Measurements from ENCODE around the gene NUCB1. TPM values are rescaled to one million over a fixed set of nuclear protein-coding genes. Genes with fewer than 3 reads are reported as not detected.
"Not testable (repeated sequence)": the region's sequence is repeated elsewhere in the genome, so short reads cannot be mapped to it uniquely, and the experiment has no call there.

NUCB1 gene
- total and polyA plus RNA-seq, 2 donors (not counting 3 experiments of a cell fraction or from before 2014, with no cell fraction given), result 194 to 231 TPM

- peak overlapping the region; percentile 62 to 84 (median 67) for H3K4me3 ChIP-seq (replicated peaks in 1 of 3; ENCODE audit: insufficient read depth in 1 of 3, low read depth in 1 of 3, low read length in 3 of 3)
- POLR2A ChIA-PET, result interaction anchor here (0.5 to 2.0 kb wide), 8 partner anchors 16 to 231 kb away, joined by 3 to 13 read pairs (median 5); partner anchors contain the start of genes BAX and PPP1R15A
- CTCF ChIA-PET, result interaction anchor here (0.9 to 2.6 kb wide), 15 partner anchors 14 to 113 kb away, joined by 3 to 27 read pairs (median 5); partner anchors contain the start of genes DHDH, PPP1R15A and RUVBL2
Measured at GRCh38 chr19:48900477-48901406, 630 bp downstream of the NUCB1 start.

GRCh38 chr19:48902291-48902690 lies 2.2 kb downstream of the NUCB1 start:
- H3K9me3 ChIP-seq (replicated peaks; ENCODE audit: control insufficient read depth, insufficient read depth, low read length); H3K9ac ChIP-seq (replicated peaks; ENCODE audit: extremely low read depth, insufficient read depth, low read length); H3K4me2 ChIP-seq (ENCODE audit: insufficient read depth, low read length); H4K20me1 ChIP-seq (replicated peaks; ENCODE audit: control insufficient read depth, extremely low read depth, insufficient read depth, low read length); DNase-seq (ENCODE audit: low read depth, low spot score); BruUV-seq (replicated peaks); H2AFZ ChIP-seq (ENCODE audit: low read depth, low read length); H3K4me3 ChIP-seq (replicated peaks in 1 of 3; ENCODE audit: insufficient read depth in 1 of 3, low read depth in 1 of 3, low read length in 3 of 3); H3K27ac ChIP-seq (ENCODE audit: insufficient read depth, low read depth, low read length); intact Hi-C loops (cut with micrococcal nuclease); H3K36me3 ChIP-seq (ENCODE audit: control insufficient read depth in 2 of 2, extremely low read depth in 1 of 2, insufficient read depth in 2 of 2, low read length in 2 of 2); CTCF ChIA-PET; H3K9me1 ChIP-seq (replicated peaks; ENCODE audit: control insufficient read depth, extremely low read depth, insufficient read depth, low read length); dilution Hi-C loops (cut with MboI; ENCODE audit: extremely low pct_ligation_motif_present, low sequenced_read_pairs); POLR2A ChIA-PET; H3K27me3 ChIP-seq (ENCODE audit: control insufficient read depth in 2 of 2, insufficient read depth in 2 of 2, low read length in 2 of 2); FAIRE-seq: not testable (repeated sequence)
- H3K79me2 ChIP-seq (ENCODE audit: control insufficient read depth, insufficient read depth, low read length), result peaks cover 12% of the 10 kb centered on the region
- H3K4me1 ChIP-seq (ENCODE audit: control insufficient read depth, extremely low read depth, insufficient read depth, low read length), result peaks cover 12% of the 10 kb centered on the region

More at GRCh38 chr19:48900477-48901406, 630 bp downstream of the NUCB1 start:
- DNase-seq (ENCODE audit: low read depth, low spot score) (peak; percentile 29), FAIRE-seq (peak; percentile 93)
- dilution Hi-C loops (cut with MboI; ENCODE audit: extremely low pct_ligation_motif_present, low sequenced_read_pairs), result no loop called here
- H3K9ac ChIP-seq (replicated peaks; ENCODE audit: extremely low read depth, insufficient read depth, low read length), result peak overlapping the region; percentile 69
- no peaks in the 10 kb centered on the region for H3K9me3 ChIP-seq (replicated peaks; ENCODE audit: control insufficient read depth, insufficient read depth, low read length)
- H3K4me1 ChIP-seq (ENCODE audit: control insufficient read depth, extremely low read depth, insufficient read depth, low read length), result peaks cover 12% of the 10 kb centered on the region
- no peaks in the 10 kb centered on the region for H4K20me1 ChIP-seq (replicated peaks; ENCODE audit: control insufficient read depth, extremely low read depth, insufficient read depth, low read length)
- H3K4me2 ChIP-seq (ENCODE audit: insufficient read depth, low read length), result peak overlapping the region; percentile 79
- H3K27ac ChIP-seq (ENCODE audit: insufficient read depth, low read depth, low read length), result peak overlapping the region; percentile 46
- H2AFZ ChIP-seq (ENCODE audit: low read depth, low read length), result peak overlapping the region; percentile 27
- peaks cover 2 to 9% of the 10 kb centered on the region in 2 experiments for H3K36me3 ChIP-seq (ENCODE audit: control insufficient read depth in 2 of 2, extremely low read depth in 1 of 2, insufficient read depth in 2 of 2, low read length in 2 of 2)
- H3K79me2 ChIP-seq (ENCODE audit: control insufficient read depth, insufficient read depth, low read length), result peaks cover 12% of the 10 kb centered on the region
- intact Hi-C loops (cut with micrococcal nuclease), result loop anchor here (2.0 kb wide), 3 partner anchors 28 to 64 kb away; partner anchors contain the start of genes BAX, FTL and PPP1R15A
- TSS peak; percentile 73 for BruUV-seq (replicated peaks)
- TF ChIP-seq JUN (IDR thresholded peaks at IDR 0.05; ENCODE audit: borderline replicate concordance, insufficient read depth, insufficient read length, low read depth) (no peak), CTCF (IDR thresholded peaks at IDR 0.05; ENCODE audit: extremely low read depth in 1 of 2, insufficient read depth in 1 of 2, low read depth in 1 of 2, low read length in 2 of 2) (no peak), GATA2 (IDR thresholded peaks at IDR 0.05; ENCODE audit: insufficient read depth, insufficient read length, low read depth, low read length) (no peak), MYC (IDR thresholded peaks at IDR 0.05; ENCODE audit: low read depth, low read length) (no peak), FOS (IDR thresholded peaks at IDR 0.05; ENCODE audit: borderline replicate concordance, insufficient read depth, low read length) (no peak), MAX (IDR thresholded peaks at IDR 0.05; ENCODE audit: insufficient read depth, insufficient read length) (no peak), EZH2 (IDR thresholded peaks at IDR 0.05; ENCODE audit: borderline replicate concordance, low read depth, low read length, severe bottlenecking) (no peak), POLR2A (IDR thresholded peaks at IDR 0.05; ENCODE audit: low read depth, low read length) (no peak), POLR2AphosphoS5 (IDR thresholded peaks at IDR 0.05; ENCODE audit: insufficient read depth, low read depth, low read length) (no peak)
- no peaks in the 10 kb centered on the region for H3K27me3 ChIP-seq (ENCODE audit: control insufficient read depth in 2 of 2, insufficient read depth in 2 of 2, low read length in 2 of 2)
- H3K9me1 ChIP-seq (replicated peaks; ENCODE audit: control insufficient read depth, extremely low read depth, insufficient read depth, low read length), result no peaks in the 10 kb centered on the region

All from endothelial cell of umbilical vein (primary cell).